ENCODE results near the gene GSTP1.
A peak's percentile ranks its signal among the peaks of the same experiment; 100 is the strongest.
"Not testable (repeated sequence)": the region's sequence is repeated elsewhere in the genome, so short reads cannot be mapped to it uniquely, and the experiment has no call there.

The GSTP1 gene

DNA sequence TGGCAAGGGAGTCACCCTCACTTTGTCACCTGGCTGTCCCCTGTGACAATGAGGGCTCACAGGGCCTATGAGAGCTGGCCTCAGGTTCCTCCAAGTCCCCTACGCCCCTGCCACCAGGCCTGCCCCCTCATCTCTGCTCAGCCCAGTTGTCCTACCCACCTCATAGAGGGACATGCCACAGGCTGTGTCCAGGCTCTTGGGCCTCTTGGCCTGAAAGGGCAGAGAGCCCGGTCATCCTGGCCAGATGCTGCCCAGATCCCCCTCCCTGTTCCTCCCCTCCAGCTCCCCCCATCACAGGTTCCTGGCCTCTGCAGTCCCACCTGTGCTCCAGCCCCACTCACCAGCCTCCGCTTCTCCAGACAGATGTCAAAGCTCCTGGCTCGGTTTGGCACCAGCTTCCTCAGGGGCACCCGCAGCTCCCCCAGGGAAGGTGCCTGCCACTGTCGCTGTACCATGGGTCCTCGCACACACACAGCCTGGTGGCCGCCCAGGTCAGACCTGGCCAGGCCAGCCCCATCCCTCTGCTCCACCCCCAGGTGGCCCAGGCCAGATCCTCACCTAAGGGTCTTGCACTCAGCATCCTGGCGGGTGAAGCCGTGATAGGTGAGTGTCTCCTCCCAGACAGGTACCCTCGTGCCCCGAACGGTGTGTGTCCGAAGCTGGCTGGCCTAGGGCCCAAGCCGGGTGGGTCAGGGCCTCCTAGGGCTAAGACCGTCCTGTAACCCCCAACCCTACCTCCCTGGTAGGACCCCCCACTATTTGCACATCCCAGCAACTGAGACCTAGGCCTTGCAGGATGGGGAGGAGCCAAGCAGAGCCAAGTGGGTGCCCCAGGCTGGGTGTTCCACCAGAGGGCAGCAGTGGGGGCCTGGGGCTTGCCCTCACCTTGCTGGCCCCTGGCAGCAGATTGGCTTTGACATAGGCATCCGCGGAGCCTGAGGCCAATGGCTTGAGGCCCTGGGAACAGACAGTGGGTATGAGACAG, 31.4 kb downstream of the GSTP1 start:
- DNase-seq (ENCODE audit: low read depth in 2 of 2), result no peak

DNA sequence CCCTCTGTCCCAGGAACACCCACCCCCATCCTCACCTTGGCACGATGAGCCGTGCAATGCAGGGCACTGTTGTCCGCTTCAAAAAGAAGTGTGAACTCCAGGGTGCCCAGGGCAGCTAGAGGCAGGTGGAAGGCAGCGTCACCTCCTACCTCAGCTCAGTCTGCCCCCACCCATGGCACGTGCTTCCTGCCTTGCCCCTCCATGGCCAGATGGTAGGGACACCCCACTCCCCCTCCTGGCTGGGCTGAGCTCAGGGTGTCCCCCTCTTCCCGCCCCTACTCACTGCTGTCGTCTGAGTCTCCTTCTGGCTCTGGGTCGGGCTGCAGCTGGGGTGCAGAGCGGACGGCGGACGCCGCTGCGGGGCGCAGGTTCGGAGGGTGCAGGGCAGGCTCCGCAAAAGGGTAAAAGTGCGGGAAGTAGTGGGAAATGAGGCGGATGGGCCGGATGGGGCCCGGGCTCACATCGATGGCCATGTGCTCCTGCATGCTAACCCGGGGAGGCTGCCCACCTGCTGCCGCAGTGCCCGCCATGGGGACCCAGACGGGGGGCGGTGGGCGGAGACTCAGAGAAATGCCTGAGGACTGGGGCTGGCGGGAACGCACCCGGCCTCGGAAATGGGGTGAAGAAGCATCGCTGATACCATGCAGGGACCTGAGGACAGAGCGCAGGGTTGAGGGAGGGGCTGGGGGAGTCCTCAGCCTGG, 32.3 kb downstream of the GSTP1 start:
- DNase-seq (ENCODE audit: low read depth in 2 of 2), result no peak

DNA sequence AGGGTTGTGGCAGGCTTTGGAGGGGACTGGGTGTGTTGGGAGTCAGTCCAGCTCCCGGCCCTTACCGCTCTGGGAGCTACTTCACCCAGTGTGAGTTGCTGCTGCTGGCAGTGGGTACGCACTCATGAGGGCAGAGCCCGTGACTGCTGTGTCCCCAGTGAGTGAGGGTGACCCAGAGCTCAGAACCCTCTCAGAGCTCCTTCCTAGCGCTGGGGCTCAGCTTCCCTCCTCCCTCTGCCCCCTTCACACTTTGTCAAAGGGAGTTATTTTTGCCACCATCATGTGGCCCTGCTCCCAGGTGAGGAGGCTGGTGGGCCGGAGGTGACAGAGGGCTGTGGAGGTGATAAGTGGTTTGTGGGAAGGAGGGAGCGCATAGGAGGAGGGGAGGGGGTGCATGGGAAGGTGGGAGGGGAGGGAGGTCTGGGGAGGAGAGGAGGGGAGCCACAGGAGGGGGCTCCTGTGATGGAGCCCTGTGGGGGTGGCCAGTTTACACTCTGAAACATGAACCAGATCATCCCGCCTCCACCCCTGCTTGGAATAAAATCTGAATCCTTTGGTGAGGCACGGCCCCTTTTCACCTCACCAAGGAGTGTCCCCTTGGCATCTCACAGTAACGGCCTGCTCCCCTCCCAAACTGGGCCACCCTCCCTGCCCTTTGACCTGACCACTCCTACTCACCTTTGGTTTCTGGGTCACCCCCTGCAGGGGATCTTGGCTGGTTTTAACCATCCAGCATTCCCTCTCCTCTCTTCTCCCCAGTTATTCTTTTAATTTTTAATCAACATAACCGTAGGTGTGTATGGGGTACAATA, 33.0 kb downstream of the GSTP1 start:
- DNase-seq (ENCODE audit: low read depth in 2 of 2), result no peak

DNA sequence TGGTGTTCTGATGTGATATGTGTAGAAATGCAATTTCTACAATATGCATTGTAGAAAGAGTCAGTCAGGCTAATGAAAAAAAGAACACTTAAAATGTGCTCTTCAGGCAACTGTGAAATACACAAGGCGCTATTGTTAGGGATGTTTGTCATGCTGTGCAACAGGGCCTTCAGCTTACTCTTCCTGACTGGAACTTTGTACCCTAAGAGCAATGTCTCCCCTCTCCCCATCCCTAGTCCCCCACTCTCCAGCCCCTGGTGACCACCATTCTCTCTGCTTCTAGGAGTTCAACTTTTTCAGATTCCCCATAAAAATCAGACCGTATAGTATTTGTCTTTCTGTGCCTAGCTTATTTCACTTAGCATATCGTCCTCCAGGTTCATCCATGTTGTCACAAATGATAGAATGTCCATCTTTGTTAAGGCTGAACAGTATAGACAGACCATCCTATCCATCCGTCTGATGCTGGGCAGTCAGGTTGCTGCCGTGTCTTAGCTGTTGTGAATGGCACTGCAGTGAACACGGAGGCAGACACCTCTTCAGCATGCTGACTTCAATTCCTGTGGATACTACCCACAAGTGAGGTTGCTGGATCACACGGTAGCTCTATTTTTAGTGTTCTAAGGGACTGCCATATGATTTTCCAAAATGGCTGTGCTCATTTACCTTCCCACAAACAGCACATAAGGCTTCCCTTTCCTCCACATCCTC, 33.8 kb downstream of the GSTP1 start:
- no peak for DNase-seq (ENCODE audit: low read depth in 2 of 2)

DNA sequence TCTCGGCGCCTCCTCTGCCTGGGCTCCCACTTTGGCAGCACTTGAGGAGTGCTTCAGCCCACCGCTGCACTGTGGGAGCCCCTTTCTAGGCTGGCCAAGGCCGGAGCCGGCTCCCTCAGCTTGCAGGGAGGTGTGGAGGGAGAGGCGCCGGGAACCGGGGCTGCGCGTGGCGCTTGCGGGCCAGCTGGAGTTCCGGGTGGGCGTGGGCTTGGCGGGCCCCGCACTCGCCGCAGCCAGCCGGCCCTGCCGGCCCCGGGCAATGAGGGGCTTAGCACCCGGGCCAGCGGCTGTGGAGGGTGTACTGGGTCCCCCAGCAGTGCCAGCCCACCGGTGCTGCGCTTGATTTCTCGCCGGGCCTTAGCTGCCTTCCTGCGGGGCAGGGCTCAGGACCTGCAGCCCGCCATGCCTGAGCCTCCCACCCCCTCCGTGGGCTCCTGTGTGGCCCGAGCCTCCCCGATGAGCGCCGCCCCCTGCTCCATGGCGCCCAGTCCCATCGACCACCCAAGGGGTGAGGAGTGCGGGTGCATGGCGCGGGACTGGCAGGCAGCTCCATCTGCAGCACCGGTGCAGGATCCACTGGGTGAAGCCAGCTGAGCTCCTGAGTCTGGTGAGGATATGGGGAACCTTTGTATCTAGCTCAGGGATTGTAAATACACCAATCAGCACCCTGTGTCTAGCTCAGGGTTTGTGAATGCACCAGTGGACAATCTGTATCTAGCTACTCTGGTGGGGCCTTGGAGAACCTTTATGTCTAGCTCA, 35.5 kb downstream of the GSTP1 start:
- not testable (repeated sequence) for DNase-seq (ENCODE audit: low read depth in 2 of 2)

DNA sequence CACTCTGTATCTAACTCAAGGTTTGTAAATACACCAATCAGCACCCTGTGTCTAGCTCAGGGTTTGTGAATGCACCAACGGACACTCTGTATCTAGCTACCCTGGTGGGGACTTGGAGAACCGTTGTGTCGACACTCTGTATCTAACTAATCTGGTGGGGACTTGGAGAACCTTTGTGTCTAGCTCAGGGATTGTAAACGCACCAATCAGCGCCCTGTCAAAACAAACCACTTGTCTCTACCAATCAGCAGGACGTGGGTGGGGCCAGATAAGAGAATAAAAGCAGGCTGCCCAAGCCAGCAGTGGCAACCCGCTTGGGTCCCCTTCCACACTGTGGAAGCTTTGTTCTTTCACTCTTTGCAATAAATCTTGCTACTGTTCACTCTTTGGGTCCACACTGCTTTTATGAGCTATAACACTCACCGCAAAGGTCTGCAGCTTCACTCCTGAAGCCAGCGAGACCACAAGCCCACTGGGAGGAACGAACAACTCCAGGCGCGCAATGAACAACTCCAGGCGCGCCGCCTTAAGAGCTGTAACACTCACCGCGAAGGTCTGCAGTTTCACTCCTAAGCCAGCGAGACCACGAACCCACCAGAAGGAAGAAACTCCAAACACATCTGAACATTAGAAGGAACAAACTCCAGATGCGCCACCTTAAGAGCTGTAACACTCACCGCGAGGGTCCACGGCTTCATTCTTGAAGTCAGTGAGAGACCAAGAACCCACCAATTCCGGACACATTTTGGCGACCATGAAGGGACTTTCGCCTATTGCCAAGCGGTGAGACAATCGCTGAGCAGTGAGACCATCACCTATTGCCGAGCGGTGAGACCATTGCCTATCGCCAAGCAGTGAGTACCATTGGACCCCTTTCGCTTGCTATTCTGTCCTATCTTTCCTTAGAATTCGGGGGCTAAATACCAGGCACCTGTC, 36.3 kb downstream of the GSTP1 start:
- DNase-seq (ENCODE audit: low read depth in 2 of 2), result not testable (repeated sequence)

DNA sequence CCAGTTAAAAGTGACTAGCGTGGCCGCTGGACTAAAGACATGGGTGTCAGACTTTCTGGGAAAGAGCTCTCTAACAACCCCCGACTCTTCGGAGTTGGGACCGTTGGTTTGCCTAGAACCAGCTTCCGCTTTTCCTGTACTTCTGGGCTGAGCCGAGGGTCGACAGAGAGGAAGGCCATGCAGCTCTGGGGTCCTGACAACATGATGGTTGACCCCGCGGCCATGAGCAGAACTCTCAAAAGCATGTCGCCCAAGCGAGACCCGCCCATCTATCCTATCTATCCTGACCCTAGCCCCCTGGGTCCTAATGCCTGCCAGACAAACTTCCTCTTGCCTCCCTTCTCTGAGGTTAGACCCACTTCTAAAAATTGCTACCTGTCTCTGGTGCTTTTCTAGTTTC, 37.0 kb downstream of the GSTP1 start:
- not testable (repeated sequence) for DNase-seq (ENCODE audit: low read depth in 2 of 2)

DNA sequence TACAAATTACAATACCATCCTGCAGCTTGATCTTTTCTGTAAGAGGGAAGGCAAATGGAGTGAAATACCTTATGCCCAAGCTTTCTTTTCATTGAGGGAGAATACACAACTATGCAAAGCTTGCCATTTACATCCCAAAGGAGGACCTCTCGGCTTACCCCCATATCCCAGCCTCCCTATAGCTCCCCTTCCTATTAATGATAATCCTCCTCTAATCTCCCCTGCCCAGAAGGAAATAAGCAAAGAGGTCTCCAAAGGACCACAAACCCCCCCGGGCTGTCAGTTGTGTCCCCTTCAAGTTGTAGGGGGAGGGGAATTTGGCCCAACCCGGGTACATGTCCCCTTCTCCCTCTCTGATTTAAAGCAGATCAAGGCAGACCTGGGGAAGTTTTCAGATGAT, 38.3 kb downstream of the GSTP1 start:
- not testable (repeated sequence) for DNase-seq (ENCODE audit: low read depth in 2 of 2)

DNA sequence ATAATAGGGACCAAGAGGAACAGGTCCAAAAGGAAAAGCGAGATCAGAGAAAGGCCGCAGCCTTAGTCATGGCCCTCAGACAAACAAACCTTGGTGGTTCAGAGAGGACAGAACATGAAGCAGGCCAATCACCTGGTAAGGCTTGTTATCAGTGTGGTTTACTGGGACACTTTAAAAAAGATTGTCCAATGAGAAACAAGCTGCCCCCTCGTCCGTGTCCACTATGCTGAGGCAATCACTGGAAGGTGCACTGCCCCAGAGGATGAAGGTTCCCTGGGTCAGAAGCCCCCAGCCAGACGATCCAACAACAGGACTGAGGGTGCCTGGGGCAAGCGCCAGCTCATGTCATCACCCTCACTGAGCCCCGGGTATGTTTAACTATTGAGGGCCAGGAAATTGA, 39.3 kb downstream of the GSTP1 start:
- not testable (repeated sequence) for DNase-seq (ENCODE audit: low read depth in 2 of 2)

DNA sequence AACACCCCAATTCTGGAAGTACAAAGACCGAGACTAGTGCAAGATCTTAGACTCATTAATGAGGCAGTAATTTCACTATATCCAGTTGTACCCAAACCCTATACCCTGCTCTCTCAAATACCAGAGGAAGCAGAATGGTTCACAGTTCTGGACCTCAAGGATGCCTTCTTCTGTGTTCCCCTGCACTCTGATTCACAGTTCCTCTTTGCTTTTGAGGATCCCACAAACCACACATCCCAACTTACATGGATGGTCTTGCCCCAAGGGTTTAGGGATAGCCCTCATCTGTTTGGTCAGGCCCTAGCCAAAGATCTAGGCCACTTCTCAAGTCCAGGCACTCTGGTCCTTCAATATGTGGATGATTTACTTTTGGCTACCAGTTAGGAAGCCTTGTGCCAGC, 40.2 kb downstream of the GSTP1 start:
- not testable (repeated sequence) for DNase-seq (ENCODE audit: low read depth in 2 of 2)

DNA sequence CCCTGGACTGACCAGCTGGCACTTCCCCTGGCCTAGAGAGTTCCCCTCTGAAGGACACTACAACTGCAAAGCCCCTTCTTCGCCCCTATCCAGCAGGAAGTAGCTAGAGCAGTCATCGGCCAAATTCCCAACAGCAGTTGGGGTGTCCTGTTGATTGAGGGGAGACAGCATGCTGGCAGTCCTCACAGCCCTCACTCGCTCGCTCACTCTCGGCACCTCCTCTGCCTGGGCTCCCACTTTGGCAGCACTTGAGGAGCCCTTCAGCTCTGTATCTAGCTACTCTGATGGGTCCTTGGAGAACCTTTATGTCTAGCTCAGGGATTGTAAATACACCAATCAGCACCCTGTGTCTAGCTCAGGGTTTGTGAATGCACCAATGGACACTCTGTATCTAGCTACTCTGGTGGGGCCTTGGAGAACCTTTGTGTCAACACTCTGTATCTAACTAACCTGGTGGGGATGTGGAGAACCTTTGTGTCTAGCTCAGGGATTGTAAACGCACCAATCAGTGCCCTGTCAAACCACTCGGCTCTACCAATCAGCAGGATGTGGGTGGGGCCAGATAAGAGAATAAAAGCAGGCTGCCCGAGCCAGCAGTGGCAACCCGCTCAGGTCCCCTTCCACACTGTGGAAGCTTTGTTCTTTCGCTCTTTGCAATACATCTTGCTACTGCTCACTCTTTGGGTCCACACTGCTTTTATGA, 42.7 kb downstream of the GSTP1 start:
- DNase-seq (ENCODE audit: low read depth in 2 of 2), result not testable (repeated sequence)

DNA sequence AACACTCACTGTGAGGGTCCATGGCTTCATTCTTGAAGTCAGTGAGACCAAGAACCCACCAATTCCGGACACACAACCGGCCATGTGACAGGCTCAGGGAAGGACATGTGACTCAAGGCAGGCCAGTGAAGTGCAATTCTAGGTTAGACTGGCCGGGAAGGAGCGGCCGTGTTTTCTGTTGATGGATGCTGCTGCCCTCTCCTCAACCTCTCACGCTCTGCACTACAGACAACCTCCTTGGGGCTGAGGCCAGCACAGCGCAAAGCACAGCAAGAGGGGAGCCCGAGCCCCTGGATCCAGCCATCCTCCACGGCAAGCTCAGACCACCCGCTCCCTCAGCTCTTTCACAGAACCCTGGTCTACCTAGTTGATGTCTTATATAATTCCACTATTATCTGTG, 43.4 kb downstream of the GSTP1 start:
- no peak for DNase-seq (ENCODE audit: low read depth in 2 of 2)

DNA sequence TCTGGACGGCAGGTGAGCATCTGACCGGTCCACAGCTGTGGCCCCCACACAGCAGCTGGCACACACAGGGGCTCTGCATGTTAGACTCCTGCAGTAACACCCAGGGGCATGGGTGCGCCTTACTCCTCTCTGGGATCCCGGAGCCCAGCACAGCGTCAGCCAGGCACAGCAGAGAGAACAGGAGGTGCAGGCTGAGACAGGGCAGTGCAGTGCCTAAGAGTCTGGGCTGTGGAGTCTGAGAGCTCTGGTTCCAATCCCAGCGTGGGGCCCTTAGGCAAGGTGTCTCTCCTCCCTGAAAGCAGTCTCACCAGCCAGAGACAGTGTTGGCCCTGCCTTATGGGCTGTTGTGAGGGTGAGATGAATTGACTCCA, 43.8 kb downstream of the GSTP1 start:
- DNase-seq (ENCODE audit: low read depth in 2 of 2), result no peak

DNA sequence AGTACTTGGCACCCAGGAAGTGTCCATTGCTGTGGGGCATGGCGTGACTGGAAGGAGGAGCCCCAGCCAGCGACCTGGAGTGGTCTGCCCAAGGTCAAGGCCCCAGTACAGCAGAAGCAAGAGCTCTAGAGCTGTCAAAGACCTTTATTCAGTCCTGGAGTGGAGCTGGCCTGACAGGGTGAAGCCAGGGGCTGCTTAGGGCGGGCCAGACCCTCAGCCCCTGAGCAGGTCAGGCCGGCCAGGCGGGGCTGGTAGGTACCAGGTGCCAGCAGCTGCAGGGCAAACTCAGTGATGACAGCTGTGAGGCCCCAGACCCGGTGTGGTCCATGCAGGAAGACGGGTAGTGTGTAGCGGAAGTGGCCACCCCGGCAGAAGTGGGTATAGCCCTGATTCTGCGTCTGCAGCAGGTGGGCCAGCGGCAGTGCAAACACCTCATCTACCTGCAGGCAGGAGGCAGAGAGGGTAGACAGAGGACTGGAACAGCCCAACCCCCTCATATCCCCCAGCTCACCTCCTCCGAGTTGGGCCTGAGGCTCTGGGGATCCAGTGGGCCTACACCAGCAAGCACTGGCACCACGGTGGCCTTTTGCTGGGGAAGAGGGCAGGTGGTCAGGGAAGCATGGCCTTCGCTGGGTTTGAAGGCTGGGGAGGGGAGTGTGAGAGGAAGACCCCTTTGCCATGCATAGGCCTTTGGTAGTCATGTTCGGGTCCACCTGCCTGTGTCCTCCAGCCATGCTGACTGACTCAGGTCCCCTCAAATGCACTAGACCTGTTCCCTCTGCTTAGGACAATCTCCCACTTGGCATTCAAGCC, 44.4 kb downstream of the GSTP1 start:
- DNase-seq (ENCODE audit: low read depth in 2 of 2), result no peak

DNA sequence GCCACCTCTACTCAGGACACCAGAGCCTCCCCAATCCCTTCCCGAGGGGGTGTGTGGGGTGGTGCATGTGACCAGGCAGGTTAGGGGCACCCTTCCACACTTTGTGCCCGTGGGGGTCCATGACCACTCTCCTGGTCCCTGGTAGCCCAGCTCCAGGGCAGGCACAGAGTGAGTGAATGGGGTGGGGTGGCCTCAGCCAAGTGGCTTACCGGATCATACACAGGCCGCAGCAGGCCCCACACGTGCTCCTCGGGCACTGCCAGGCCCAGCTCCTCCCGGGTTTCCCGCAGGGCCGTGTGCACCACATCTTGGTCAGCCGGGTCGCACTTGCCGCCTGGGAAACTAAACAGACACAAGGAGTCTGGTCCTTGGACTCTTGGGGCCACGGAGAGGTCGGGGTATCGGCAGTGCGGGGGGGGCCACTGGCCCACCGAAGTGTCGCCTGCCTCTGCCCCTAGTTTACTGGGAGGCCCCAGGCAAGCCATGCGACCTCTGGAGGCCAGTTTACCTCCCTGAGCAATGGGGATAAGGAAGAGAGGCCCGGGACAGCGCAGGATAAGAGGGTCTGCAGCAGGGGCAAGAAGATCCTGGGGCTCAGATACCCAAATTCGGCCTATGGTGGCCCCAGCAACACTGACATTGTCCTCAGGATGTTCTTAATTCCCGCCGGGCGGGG, 45.2 kb downstream of the GSTP1 start:
- DNase-seq (ENCODE audit: low read depth in 2 of 2), result no peak

DNA sequence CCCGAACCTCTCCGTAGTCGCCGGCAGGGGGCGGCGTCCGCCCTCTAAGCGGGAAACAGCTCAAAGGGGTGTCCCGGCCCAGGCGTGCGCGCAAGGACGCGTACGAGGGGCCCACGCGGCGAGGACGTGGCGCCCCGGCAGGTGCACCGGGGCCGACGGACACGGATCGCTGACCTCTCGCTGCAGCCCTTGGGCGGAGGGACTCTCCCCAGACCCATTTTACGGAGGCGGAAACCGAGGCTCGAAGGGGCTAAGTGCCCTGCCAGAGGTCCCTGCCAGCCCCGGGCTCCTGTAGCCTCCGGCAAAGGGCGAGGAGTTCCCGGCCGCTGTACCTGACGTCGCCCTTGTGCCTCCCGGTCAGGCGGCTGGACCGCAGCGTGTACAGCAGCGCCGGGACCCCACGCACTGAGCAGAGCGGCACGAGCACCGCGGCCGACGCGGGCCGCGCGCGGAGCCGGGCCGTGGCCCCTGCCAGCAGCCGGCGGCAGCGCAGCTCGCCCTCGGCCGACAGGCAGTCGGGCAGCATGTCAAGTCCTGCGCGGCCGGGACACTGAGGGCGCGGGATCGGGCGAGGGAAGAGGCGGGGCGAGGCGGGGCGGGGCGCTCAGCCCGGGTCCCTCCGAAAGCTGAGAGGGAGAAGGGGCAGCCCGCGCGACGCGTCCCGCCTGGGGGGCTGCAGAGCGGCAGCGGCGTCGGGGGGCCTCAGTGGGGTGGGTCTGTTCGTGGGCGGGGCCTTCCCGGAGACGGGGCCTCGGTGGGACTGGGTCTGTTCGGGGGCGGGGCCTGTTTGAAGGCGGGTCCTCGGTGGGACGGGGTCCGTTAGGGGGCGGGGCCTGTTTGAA, 46.0 kb downstream of the GSTP1 start, which contains the start of gene NUDT8:
Gene NUDT8, minus strand, starts transcription at position 552 of the 842 bp plus-strand sequence. Its CDS starts 26 bp downstream, at position 526.
- peak; percentile 75 to 76 for DNase-seq (ENCODE audit: low read depth in 2 of 2)
